GM19099 (cell line): ENCODE measurements around the gene DPP6.

Experiments
- POLR2A ChIP-seq: IDR thresholded peaks from 3 replicates; pipeline ENCODE4 v1.6.1; 2011; ENCODE audit warnings: low read depth; ENCODE audit not compliant: insufficient read length; ENCODE audit errors: extremely low read depth

The DPP6 gene

GRCh38 chr7:154859747-154860620 lies 807.8 kb downstream of the DPP6 start:
- TF ChIP-seq POLR2A, result no peak

- TF ChIP-seq POLR2A, result no peak
Measured at GRCh38 chr7:154860621-154861375, 808.6 kb downstream of the DPP6 start.

GRCh38 chr7:154861589-154861988 lies 809.4 kb downstream of the DPP6 start:
- TF ChIP-seq POLR2A, result no peak

- TF ChIP-seq POLR2A, result no peak
Measured at GRCh38 chr7:154862153-154862791, 810.1 kb downstream of the DPP6 start.

GRCh38 chr7:154863766-154864522 lies 811.7 kb downstream of the DPP6 start:
- TF ChIP-seq POLR2A, result no peak

- no peak for TF ChIP-seq POLR2A
Measured at GRCh38 chr7:154864523-154864891, 812.3 kb downstream of the DPP6 start.

- TF ChIP-seq POLR2A, result no peak
Measured at GRCh38 chr7:154865984-154866685, 813.9 kb downstream of the DPP6 start.

- TF ChIP-seq POLR2A, result peak; percentile 49
Measured at GRCh38 chr7:154867068-154867467, 814.9 kb downstream of the DPP6 start.

DNA sequence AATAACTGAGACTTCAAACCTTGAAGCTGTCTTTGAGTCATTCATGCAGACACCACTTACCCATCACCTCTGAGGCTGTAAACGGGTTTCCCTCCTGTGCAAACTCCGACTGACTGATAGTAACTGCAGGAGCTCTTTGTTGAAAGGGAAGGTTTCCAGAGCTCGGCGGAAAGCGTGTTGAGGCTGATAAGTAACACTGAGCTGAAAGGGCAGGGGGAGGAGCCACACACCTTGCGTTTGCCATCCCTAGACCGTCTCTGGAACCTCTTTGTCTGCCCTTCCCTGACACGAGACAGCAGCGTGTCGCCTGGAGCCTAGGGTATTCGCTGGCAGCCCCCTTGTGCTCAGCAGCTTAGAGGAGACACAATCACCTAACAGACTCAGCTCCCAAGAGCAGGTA lies 816.7 kb downstream of the DPP6 start:
- TF ChIP-seq POLR2A, result no peak

GRCh38 chr7:154869436-154869835 lies 817.2 kb downstream of the DPP6 start:
- no peak for TF ChIP-seq POLR2A

GRCh38 chr7:154871507-154871906 lies 819.3 kb downstream of the DPP6 start:
- TF ChIP-seq POLR2A, result no peak

GRCh38 chr7:154871928-154872750 lies 819.9 kb downstream of the DPP6 start:
- TF ChIP-seq POLR2A, result no peak

DNA sequence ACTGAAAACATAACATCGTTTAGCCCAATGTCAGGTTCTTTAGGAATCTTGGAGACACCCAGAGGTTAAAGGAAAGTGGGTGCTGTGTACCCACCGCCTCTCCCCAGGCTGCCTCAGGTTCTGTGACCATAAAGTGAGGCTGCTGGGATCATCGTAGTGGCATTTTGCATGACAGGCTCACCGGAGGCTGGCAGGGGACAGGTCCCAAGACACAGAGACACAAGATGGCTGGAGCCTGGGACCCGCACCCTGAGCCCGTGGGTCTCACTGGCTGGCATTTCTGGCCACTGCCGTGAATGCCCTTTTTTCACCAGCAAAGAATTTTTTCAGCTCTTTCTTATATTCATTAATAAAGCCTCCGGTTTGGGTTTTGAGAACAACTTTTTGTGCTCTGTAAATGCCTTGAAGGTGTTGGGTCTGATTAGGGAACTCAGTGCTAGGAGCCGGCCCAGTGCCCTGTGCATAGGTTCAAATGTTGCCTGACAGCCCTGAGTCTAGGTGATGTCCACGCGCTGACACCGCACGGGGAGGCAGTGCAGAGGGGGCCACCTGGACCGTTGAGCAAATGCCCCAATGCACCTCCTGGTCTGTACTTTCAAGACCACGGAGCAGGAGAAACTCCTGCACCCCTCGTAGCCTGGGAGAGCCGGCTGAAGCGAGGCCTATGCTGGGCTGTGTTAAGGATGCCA lies 820.8 kb downstream of the DPP6 start:
- TF ChIP-seq POLR2A, result no peak

GRCh38 chr7:154873500-154874121 lies 821.4 kb downstream of the DPP6 start:
- TF ChIP-seq POLR2A, result no peak
